Thyroid gland (tissue), 4 donors: ENCODE measurements around the gene MGME1. TPM values are rescaled to one million over a fixed set of nuclear protein-coding genes. Genes with fewer than 3 reads are reported as not detected.
"Not testable (repeated sequence)": the region's sequence is repeated elsewhere in the genome, so short reads cannot be mapped to it uniquely, and the experiment has no call there.

ENCODE experiments used
- DNase-seq, 2 donors: peaks; one replicate each; pipeline ENCODE4 v3.0.0-alpha.2; 2019
- H3K27ac ChIP-seq, 3 donors: fragments of 200-600 bp; sonication (generic); 1 replicate in 2 of 3; 2 replicates in 1 of 3; pipeline ENCODE4 v1.5.1; 2016 to 2019; ENCODE audit warnings: mild to moderate bottlenecking in 1 of 3, moderate library complexity in 1 of 3
- H3K27me3 ChIP-seq: fragments of 200-600 bp; sonication (generic); one replicate; pipeline ENCODE4 v1.5.1; 2019
- H3K36me3 ChIP-seq, 2 donors: fragments of 200-600 bp; sonication (generic); one replicate each; pipeline ENCODE4 v1.5.1; 2016 to 2019
- H3K4me1 ChIP-seq, 2 donors: fragments of 200-600 bp; sonication (generic); one replicate each; pipeline ENCODE4 v1.5.1; 2017 to 2019
- H3K4me3 ChIP-seq, 3 donors: fragments of 200-600 bp; sonication (generic); replicated peaks in 1 of 3; 1 replicate in 2 of 3; 2 replicates in 1 of 3; pipeline ENCODE4 v1.5.1; 2016; ENCODE audit warnings: mild to moderate bottlenecking in 1 of 3
- H3K9me3 ChIP-seq: fragments of 200-600 bp; sonication (generic); one replicate; pipeline ENCODE4 v1.5.1; 2017
- CTCF ChIP-seq, 6 experiments: fragments of 200-600 bp in 3 of 6; fragments of 450-650 bp in 3 of 6; sonication (generic) in 3 of 6; IDR thresholded peaks; one replicate each; pipeline ENCODE4 v1.5.1; 2016 to 2019; ENCODE audit warnings: antibody characterized with exemption in 6 of 6, mild to moderate bottlenecking in 2 of 6, inconsistent platforms in 1 of 6, moderate library complexity in 1 of 6
- POLR2A ChIP-seq, 2 donors: fragments of 450-650 bp; IDR thresholded peaks; one replicate each; pipeline ENCODE4 v1.6.1; 2017; ENCODE audit warnings: antibody characterized with exemption in 2 of 2, mild to moderate bottlenecking in 2 of 2, moderate library complexity in 1 of 2
- WGBS, 2 donors: methylation state at CpG; one replicate each; pipeline ENCODE4 v1.1.5; 2017; 5-methylcytosine and 5-hydroxymethylcytosine counted together
- intact Hi-C: fragments of 100-400 bp; cut with DNase I; formaldehyde crosslinking; loops from one replicate; pipeline ENCODE4 v1.15.1; 2023
- total RNA-seq, 4 donors: library from RNA; depleted of rRNA; stranded (reverse); fragments of >200 nt; gene quantifications; one replicate each; pipeline ENCODE4 v1.2.3, GENCODE V29; 2016

Gene MGME1
- total RNA-seq, 4 donors from 2014 or later, result 14.6 to 24.2 (median 16.8) TPM

GRCh38 chr20:18016772-18017171 lies 48.0 kb downstream of the MGME1 start:
- H3K9me3 ChIP-seq, result no peaks in the 10 kb centered on the region
- DNase-seq, result no peak
- H3K27me3 ChIP-seq, result no peaks in the 10 kb centered on the region
- peaks cover 0 to 4% of the 10 kb centered on the region in 2 donors for H3K36me3 ChIP-seq
- no peak overlapping the region for H3K4me3 ChIP-seq
- intact Hi-C loops, result no loop called here
- no peak for TF ChIP-seq CTCF (IDR thresholded peaks at IDR 0.05)
- TF ChIP-seq POLR2A (IDR thresholded peaks at IDR 0.05), result no peak
- no peaks in the 10 kb centered on the region for H3K4me1 ChIP-seq
- no peak overlapping the region for H3K27ac ChIP-seq
- 81 to 83% methylated on average over 3 of the region's 3 CpGs for WGBS, 2 donors

DNA sequence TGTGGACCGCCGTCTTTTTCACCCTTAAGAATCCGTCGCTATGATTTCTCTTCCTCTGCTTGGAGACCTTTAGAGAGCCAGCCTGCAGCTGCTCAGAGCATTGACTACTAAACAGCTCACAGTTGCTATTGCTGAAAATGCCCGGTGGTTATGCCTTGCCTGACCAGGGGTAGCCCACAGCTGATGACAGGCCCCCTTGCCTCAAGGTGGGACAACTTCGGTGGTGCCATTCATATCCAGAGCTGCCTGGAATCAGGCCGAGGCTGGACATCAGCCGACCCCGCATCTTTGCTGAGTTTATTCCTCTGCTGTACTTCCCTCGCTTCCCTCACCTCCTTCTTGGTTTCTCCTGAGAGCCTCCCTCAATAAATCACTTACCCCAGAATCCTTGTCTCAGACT lies 49.3 kb downstream of the MGME1 start:
- Histone ChIP-seq H3K4me3 (no peak overlapping the region), H3K27me3 (no peaks in the 10 kb centered on the region), H3K9me3 (no peaks in the 10 kb centered on the region), H3K36me3 (peaks cover 0 to 10% of the 10 kb centered on the region in 2 donors), H3K4me1 (no peaks in the 10 kb centered on the region), H3K27ac (no peak overlapping the region)
- intact Hi-C loops, result no loop called here
- no peak for DNase-seq
- TF ChIP-seq POLR2A (IDR thresholded peaks at IDR 0.05), result no peak
- TF ChIP-seq CTCF (IDR thresholded peaks at IDR 0.05), result no peak
- 88 to 89% methylated on average over 10 of the region's 10 CpGs for WGBS, 2 donors

GRCh38 chr20:18019068-18019467 lies 50.2 kb downstream of the MGME1 start:
- intact Hi-C loops, result no loop called here
- TF ChIP-seq POLR2A (IDR thresholded peaks at IDR 0.05) (no peak), CTCF (IDR thresholded peaks at IDR 0.05) (peak in 3 of 6 experiments; percentile 28 to 40 (median 35))
- Histone ChIP-seq H3K4me3 (no peak overlapping the region), H3K27me3 (no peaks in the 10 kb centered on the region), H3K27ac (no peak overlapping the region), H3K9me3 (no peaks in the 10 kb centered on the region), H3K36me3 (peaks cover 0 to 10% of the 10 kb centered on the region in 2 donors), H3K4me1 (no peaks in the 10 kb centered on the region)
- DNase-seq, result no peak
- 28 to 38% methylated on average over 1 of the region's 1 CpG for WGBS, 2 donors

- Histone ChIP-seq H3K27me3 (no peaks in the 10 kb centered on the region), H3K4me1 (no peaks in the 10 kb centered on the region), H3K9me3 (no peaks in the 10 kb centered on the region), H3K36me3 (peaks cover 0 to 10% of the 10 kb centered on the region in 2 donors), H3K4me3 (no peak overlapping the region), H3K27ac (no peak overlapping the region)
- WGBS, 2 donors, result 94 to 97% methylated on average over 7 of the region's 7 CpGs
- intact Hi-C loops, result no loop called here
- TF ChIP-seq CTCF (IDR thresholded peaks at IDR 0.05), result no peak
- TF ChIP-seq POLR2A (IDR thresholded peaks at IDR 0.05), result no peak
- no peak for DNase-seq
Measured at GRCh38 chr20:18020931-18021330, 52.1 kb downstream of the MGME1 start.

GRCh38 chr20:18024606-18025127 lies 55.8 kb downstream of the MGME1 start:
- Histone ChIP-seq H3K36me3 (peaks cover 0 to 10% of the 10 kb centered on the region in 2 donors), H3K27me3 (no peaks in the 10 kb centered on the region), H3K4me1 (no peaks in the 10 kb centered on the region), H3K9me3 (no peaks in the 10 kb centered on the region), H3K4me3 (no peak overlapping the region), H3K27ac (no peak overlapping the region)
- 84 to 87% methylated on average over 12 to 15 of the region's 15 CpGs for WGBS, 2 donors
- intact Hi-C loops, result no loop called here
- no peak for DNase-seq
- no peak for TF ChIP-seq POLR2A (IDR thresholded peaks at IDR 0.05)
- TF ChIP-seq CTCF (IDR thresholded peaks at IDR 0.05), result no peak

DNA sequence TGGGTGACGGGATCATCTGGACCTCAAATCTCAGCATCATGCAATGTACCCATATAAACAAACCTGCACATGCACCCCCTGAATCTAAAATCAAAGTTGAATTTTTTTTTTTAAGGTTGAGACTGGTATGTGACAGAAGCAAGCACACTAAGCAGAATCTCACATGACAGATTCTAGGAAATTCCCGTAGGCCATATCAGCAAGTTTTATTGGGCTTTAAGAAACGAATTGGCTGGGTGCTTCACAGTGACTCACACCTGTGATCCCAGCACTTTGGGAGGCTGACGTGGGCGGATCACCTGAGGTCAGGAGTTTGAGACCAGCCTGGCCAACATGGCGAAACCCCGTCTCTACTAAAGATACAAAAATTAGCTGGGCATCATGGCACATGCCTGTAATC lies 58.2 kb downstream of the MGME1 start:
- 85 to 96% methylated on average over 7 of the region's 7 CpGs for WGBS, 2 donors
- H3K4me1 ChIP-seq, H3K36me3 ChIP-seq, H3K4me3 ChIP-seq, intact Hi-C loops, H3K9me3 ChIP-seq, DNase-seq, H3K27ac ChIP-seq, H3K27me3 ChIP-seq: not testable (repeated sequence)
